ENCODE results near the gene SPOCK1.

The SPOCK1 gene

DNA sequence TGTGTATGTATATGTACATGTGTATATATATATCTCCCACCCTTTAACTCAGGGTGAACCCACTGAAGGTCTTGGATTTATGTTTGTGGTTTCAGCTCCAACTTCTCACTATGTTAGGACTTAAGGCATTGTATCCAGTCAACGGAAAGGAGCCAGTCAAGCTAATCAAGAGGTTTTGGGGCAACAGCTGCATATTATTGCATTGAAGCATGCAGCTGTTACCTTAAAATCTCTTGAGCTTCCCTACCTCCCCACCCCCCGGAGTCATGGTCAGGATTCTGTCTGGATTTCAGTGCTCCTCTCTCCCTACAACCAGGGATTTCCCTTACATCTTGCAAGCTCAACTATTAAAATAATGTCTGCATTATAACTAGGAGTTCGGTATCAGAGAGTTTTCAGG lies 399.5 kb downstream of the SPOCK1 start:
- DNase-seq (ENCODE audit: low spot score), result no peak

DNA sequence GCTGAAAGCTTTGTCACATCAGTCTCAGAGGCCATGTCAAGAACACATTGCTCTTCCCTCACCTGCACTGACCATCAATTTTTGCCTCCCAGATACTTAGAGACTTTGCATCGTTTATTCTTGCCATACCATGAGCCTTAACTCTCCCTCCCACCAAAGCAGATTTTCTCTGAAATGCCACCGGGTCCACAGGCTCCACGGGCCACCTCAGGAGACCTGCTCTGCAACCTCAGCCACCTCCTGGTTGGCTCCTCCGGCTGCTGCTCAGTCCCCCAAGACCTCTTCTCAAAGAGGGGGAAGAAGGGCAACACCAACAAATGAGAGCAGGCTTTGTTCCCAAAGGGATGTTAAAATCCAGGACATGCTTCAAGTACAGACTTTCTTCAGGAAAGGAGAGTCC lies 400.5 kb downstream of the SPOCK1 start:
- DNase-seq (ENCODE audit: low spot score), result no peak

DNA sequence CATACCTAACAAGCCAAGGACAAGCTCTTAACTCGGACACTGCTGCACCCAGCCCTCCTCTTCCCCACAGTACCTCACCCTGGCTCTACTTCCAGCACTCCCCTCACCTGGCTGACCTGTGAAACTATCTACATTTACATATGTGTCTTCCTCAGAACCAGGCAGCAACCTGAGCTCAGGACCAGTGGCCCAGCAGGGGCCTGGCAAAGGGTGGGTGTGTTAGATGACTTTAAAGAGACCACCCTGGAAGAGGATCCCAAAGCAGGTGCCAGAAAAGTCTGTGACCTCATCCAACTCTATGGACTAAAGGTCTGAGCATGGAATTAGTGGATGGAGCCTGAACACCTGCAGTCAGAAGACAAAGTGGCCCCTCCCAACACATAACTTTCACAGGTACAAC lies 400.9 kb downstream of the SPOCK1 start:
- no peak for DNase-seq (ENCODE audit: low spot score)

DNA sequence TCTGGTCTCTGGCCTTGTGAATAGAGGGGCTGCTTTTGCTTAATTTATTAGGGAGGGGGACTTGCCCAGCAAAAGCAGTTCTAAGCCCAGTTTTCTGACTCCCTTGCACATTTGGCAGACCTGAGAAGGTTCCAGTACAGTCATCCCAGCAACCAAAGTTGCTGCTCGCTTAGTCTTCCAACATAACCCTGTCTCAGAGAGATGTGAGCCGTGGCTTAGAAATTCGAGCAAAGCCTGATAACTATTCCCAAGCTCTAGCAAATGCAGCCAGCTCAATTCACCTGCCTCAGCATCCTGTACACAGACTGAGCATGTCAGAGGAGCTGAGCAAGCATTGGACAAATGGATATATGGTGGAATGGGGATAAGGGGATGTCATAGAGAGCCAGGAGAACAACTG lies 401.9 kb downstream of the SPOCK1 start:
- no peak for DNase-seq (ENCODE audit: low spot score)

DNA sequence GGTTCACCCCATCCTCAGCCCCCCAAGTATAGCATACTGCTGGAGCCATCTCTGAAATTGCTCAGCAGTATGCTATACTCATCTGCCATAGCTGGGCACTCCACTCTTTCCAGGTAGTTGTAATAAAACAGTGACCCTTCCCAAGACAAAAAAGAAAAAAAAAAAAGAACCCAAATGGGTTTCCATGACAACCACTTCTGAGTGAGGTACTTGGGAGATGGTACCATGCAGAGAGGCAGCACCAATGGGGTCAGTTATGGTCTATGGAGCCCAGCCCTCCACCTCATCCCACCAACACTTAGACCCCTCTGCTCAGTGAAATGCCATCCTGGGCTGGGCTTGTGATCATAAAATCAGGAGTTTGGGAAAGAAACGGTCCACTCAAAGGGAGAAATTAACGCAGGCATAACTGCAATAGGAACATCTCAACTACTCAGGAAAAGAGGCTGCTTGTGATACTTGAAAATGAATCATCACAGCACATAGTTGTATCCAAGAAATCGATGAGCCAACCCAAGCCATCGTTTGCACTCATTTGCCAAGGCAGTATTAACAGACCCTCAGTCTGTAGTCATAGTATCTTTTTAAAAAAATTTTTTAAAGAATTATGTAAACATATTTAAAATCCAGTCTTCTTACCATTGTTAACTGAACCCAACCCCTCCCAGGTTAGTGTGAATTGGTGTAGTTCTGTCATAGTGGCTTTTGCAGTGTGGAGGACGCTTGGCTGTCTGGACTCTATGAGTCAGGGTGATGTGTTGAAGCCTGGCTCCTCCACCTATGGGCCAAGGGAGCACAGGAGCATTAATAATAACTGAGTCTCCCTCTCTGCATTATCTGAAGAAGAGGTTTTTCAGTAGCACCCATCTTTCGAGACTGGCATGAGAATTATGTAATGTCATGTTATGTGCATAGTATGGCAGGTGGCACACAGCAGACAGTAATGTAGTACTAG lies 402.7 kb downstream of the SPOCK1 start:
- DNase-seq (ENCODE audit: low spot score), result no peak

DNA sequence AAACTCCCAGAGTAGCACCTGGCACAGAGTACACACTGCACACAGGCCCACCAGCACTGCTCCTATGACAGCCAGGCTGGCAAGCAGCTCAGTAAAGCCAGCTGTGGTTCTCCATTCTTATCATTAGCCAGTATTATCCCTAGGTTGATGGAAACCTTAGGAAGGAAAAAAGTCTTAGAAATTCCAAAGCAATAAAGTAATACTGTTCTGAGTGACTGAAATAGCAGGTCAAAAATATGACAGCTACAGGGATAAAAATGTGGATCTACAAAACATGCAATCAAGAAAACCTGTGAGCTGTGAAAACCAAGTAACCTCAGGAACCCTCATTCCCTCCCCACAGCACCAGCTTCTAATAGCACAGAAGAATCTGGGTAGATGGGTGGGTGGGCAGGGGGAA lies 403.5 kb downstream of the SPOCK1 start:
- DNase-seq (ENCODE audit: low spot score), result no peak

DNA sequence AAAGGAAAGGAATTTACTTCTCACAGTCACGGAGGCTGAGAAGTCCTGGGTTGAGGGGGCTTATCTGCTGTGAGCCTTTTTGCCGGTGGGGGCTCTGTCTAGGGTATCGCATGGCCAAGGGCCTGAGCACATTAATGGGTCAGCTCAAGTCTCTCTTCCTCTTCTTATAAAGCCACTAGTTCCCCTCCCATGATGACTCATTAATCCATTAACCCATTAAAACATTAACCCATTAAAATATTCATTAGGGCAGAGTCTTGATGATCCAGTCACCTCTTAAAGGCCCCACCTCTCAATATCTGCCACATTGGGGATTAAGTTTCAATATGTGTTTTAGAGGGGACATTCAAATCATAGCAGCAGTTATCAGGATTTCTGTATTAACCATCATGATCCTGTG lies 406.3 kb downstream of the SPOCK1 start:
- no peak for DNase-seq (ENCODE audit: low spot score)

DNA sequence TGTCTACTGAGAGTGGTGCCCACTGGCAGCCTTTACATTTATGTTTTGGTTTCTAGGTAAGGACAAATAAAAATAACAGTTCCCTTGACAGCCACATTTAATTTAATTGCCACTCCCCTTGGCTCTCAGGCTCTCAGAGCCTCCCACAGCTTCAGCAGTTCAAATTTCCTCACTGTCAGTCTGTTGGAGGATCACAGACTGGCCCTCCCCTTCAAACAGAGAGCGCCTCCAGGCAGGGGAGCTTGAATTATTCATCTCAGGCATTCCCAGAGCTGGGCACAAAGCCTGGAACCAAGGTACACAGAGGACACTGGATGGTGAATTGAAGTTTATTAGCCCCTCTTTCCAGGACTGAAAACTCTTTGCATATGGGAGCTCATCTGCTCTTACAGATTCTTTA lies 407.7 kb downstream of the SPOCK1 start:
- DNase-seq (ENCODE audit: low spot score), result no peak

DNA sequence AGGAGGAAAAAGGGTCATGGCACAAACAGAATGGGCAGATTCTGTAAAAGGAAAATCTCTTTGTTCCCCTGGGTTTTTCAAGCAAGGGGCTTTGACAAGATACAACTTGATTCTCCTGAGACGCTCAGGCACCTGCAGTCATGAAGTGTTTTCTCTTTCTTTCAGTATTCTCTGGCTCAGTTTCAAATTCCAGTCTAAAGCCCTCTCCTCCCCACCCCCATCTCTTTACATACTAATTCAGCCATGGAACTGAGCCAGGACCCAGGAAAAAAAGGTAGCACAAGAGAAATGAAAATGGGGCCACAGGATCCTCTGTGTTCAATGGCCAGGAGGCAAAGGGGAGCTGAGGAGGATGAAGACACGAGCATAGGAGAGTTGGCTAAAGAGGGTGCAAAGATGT lies 408.4 kb downstream of the SPOCK1 start:
- no peak for DNase-seq (ENCODE audit: low spot score)

DNA sequence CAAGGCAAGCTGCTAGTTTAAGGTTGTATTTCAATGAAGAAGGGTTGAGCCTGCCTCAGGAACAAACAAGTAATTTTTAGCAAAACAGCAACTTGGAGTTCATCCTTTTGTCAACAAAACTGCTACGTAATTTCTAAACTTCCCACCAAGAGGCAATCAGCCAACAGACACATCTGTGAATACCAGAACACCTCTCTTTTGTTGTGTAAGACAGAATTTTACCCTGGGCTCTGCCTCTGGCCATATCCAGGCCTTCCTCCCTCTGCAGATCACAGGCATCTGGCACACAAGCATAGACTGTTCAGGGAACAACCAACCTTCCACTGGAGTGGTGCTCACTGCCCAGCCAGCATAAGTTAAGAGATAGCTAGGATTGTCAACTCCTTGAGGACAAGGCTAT lies 409.0 kb downstream of the SPOCK1 start:
- DNase-seq (ENCODE audit: low spot score), result no peak

DNA sequence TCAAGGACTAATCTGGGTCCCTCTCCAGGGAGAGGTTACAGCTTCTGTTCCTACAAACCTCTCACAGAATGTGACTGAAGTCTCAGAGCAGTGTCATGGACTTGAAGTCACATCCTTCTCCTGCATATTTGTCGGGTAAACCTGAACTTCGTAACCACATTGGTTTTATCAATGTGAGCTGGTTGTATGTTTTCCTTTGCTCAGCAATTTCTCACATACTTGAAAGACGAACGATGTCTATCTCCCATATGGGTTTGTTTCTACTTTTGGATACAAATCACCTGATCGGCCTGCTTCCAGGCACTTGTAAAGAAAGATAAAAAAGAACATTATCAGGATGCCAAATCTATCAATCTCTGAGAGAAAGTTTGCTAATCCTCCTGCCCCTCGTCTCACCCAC lies 411.0 kb downstream of the SPOCK1 start:
- no peak for DNase-seq (ENCODE audit: low spot score)

DNA sequence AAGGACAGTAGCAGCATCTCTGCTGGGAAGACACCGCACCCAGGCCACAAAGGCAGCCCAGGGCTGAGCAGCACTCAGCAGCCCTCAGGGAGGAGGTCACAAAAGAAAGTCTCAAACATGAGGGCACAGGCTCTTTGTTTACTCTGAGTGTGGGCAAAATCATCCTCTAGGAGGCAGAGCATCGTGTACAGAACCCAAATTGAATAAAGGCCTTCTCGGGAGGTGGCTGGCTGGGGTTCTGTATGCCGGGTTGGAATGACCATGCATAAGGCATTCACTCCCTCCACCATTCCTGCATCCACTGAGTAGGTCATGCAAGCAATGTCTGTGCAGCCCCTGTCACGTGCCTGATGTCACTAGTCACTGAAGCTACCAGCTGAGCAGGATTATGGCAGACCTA lies 412.8 kb downstream of the SPOCK1 start:
- no peak for DNase-seq (ENCODE audit: low spot score)

DNA sequence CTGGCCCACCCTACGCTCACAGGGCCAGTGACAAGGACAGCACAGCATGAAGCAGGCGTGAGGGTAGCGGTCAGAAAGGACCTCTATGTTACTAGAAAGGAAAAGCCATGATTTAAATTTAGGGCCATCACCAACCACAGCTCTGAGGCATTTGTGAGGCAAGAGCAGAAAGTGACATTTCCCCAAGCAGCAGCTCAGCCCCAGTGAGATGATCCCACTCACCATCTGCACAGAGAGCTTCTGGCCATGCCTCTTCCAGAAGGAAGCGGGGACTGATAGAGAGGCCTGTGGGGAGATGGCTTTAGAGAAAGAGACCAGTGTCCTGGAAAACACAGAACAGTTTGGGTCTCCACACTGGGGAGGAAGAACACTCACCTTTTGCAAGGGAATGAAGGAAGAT lies 413.9 kb downstream of the SPOCK1 start:
- DNase-seq (ENCODE audit: low spot score), result no peak

DNA sequence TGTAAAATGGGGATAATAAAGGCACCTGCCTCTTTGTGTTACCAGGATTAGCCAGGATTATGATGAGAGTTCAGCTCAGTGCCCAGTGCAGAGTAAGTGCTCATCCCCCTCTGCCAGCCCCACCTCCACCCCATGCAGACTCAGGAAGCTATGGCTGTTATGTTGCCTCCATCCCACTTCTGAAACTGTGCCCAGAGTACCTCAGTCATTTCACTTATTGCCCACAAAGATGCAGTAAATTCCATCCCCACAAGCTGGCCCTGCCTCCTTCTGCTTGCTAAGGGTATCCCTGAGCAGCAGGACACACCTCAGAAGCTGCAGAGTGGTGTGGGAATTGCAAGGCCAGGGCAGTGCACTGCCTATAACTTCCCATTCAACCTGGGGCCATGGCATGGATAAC lies 415.1 kb downstream of the SPOCK1 start:
- no peak for DNase-seq (ENCODE audit: low spot score)

DNA sequence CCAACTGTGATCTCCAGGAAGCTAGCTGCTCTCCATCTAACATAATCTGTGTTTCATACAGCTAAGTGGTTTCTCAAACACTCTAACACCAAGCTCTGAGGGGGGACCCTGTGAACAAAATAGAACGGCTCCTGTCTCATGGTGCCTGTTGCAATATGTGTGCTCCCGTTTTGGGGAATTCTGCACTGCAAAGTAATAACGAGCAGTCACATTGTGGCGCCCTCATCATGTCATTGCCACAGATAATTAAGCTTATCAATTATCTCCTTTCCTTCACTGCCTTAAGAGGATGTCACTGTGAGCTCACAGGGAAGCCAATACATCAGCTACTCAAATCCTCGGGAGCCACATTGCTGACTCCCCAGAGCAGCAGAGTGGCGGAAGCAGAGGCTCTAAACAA lies 416.2 kb downstream of the SPOCK1 start:
- DNase-seq (ENCODE audit: low spot score), result no peak

DNA sequence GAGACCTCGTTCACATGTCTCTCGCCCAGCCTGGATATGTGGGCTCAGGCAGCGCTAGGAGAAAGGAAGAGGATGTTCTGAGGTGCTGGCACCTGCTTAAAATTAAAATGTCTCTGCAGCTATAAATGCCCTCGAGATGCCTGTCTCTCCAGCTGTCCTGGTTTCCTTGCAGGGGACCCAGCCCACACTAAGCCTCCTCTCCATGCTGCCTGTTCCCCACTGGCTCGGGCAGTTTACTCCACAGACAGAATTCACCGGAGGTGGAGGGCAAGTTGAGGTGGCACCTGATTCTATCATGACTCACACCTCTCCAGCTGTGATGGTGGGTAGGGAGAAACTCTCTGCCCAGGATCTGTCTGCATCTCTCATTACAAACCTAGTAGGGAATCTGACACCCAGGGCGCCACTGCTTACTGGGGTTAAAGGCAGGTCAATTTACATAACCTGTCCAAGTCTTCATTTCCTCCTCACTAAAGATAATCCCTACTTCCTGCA lies 420.9 kb downstream of the SPOCK1 start:
- no peak for DNase-seq (ENCODE audit: low spot score)

DNA sequence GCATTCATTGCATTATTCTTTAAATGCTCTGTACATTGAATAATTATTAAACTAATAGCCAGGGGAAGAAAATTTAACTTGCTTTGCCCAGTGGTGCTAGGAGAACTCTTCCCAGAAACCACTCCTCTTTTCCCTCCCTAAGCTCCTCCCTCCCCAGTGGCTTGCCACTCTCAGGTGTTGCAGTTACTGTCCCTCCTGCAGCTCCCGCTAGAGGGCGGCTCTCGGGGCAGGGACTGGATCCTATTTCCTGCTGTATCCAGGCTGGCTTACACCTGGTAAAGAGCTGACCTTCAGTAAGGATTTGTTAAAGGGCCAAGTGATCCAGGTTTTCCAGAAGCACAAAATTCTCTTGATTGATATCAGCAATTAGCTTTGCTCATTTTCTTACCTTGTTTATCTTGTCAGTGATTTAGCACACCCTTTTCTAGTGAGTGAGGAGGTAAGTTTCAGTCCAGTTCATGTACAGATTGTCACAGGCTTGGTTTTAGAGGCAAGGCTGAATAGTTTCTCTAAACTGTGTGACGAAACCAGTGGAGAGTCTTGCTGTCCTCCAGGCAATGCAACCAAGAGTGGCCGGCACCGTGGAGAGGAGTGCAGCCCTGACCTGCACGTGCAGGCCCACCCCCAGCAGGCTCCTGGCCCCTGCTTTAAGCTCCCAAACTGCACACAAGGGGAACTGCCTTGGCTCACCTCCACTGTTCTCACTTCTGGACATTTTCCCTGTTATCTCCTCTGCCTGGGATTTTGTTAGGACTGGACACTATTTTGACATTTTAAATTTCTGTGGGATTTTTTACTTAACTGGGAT lies 423.8 kb downstream of the SPOCK1 start:
- DNase-seq (ENCODE audit: low spot score), result no peak

DNA sequence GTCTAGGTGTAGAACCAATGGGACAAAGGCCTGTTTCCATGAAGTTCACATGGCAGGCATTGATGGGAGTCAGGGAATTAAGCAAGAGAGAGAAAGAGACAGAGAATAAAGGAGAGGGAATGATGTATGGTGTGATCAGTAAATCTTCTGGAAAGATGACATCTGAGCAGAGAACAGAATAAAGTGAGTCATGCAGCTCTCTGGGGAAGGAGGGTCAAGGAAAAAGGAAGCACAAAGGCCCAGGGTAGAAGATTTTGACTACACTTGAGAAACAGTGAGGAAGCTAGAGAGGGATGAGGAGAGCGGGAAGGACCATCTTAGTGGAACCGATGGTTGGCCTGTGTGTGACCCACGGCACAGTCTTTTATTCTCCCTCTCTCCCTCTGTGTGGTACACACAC lies 425.9 kb downstream of the SPOCK1 start:
- no peak for DNase-seq (ENCODE audit: low spot score)

DNA sequence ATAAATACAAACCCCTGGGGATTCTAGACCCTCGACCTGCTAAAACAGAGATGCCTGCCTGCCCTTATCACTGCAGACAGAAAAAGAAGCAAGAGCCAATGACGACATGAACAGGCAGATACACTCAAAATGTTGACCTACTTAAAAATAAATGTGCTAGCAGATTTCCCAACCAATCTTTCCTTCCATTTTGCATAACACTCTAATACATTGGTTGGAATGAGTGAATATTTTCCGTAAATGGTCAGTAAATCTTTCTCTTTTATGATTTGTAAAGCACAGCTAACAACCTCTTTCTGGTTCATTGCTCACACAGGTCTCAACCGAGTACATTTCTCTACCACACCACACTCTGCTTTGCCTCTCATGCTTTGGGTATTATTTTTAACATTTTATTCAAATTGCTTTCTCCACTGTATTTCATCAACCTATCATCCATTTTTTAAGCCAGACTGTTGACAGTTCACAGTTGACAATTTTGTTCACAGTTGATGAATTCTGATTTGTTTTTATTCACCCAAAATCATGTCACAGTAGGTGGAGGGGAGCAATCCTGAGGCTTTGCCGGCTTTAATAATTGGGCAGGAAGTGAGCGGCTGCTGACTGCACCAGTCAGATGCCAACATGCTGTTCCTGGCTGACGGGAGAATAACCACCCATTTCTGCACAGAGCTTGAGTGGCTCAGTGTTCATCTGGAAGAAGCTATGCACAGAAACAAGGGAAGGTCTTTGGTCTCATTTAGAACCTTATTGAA lies 426.6 kb downstream of the SPOCK1 start:
- no peak for DNase-seq (ENCODE audit: low spot score)

DNA sequence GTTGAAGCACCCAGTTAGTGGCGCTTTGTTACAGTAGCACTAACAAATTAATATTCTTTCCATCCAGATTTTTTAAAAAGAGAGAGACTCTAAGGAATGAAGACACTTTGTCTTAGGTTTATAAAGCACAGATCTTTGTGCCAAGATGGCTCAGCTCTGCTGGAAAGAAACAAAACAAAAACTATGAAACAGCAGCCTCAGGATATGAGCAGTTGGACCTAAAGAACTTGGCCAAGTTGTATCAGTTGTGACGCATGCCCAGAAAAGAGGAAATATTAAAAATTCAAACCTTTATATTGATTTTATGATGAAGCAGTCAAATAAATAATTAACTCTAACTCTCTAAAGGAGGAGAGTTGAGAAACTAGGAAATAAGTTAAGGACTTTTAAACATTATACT lies 427.2 kb downstream of the SPOCK1 start:
- DNase-seq (ENCODE audit: low spot score), result no peak

DNA sequence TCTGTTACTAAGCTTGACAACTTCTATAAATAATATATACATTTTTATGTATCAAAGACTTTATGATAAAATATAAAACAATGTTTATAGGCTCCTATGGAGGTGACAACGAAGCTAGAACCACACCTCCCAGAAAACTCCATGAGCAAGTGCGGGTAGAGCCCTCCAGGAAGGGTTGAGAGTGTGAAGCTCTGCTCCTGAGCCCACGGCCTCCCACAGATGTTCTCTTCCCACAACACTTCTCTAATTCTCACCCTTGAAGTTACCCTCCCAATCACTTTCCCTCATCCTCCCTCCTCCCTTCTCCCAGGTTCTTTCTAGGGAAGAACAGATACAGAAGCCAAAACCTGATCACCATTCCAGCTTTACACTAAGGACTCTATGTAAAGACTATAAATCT lies 427.6 kb downstream of the SPOCK1 start:
- no peak for DNase-seq (ENCODE audit: low spot score)

DNA sequence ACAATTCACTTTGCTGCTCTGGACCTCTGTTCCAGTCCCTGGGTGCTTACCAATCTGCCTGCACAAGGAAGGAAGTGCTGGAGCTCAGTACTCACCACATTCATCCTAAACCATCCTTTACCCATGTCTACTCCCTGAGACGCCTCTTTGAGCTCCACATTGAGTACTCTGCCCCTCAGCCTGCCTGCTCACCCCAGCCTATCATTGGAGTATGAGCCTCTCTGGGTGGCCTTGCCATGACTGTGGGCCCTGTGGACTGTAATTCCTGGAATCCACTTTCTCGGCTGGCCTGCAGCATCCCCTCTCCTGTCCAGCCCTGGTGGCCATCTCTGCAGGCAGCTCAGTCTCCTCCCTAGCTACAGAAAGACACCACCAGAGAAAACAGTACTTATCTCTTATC lies 428.6 kb downstream of the SPOCK1 start:
- DNase-seq (ENCODE audit: low spot score), result no peak

All from left forelimb (tissue), 1 donor.